MM.1S (cell line): ENCODE results near the gene GMFB.

Experiments used
- CTCF ChIP-seq: fragments of 300-600 bp; sonication (generic); IDR thresholded peaks from 2 replicates; pipeline ENCODE4 v1.5.1; 2016; ENCODE audit warnings: antibody characterized with exemption, low read length, mixed read lengths
- EZH2 ChIP-seq: fragments of 300-600 bp; sonication (generic); optimal IDR thresholded peaks from 2 replicates; pipeline ENCODE3; 2017; ENCODE audit warnings: low read depth, mild to moderate bottlenecking, antibody characterized with exemption, low read length, mixed read lengths
- EZH2phosphoT487 ChIP-seq: fragments of 300-600 bp; sonication (generic); IDR thresholded peaks from 2 replicates; pipeline ENCODE4 v1.6.1; 2018; ENCODE audit warnings: antibody characterized with exemption, low read length

DNA sequence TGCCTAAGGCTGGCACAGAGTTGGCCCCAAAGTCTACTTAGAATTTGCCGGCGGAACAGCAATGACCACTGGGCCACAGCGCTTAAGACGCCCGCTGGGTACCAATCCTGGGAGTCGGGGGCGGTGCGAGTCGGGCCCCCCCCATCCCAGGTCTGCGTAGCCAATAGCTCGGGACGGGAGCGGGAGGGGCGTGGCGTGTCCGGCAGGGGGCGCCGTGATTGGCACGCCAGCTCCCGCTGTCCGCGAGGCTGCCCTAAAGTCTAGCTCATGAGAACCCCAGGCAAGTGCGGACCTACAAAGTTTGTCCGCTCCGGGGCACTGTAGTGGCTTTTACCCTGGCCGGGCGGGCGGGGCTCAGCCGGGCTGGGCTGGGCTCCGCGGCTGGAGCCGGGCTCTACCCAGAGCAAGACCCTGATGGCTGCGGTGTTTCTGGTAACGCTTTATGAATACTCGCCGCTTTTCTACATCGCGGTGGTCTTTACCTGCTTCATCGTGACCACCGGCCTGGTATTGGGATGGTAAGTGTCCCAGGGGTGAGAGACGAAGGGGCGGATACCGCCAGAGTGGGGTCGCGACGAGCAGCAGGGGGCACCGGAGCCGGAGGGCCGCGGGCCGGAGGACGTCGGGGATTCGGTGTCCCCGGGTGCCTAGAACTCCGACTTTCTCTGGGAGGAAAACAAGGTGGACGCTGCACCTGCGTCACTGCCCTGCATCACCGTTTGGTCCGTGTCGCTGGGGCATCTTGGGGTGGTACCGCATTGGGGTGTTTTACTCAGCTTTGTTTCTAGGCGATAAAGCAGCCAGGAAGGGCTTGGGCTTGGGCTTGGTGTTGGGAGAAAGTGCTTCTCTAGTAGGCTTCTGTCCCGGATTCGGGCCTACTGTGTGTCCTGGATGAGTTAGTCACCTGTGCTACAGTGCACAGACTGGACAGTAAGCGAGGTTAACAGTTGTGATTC, 21.0 kb upstream of the GMFB start, which contains the start of gene CGRRF1:
- TF ChIP-seq CTCF (no peak; the same call in 1 of the 2 replicates), EZH2 (no peak), EZH2phosphoT487 (no peak)
